HepG2 (cell line): ENCODE measurements around the gene ATP9A. TPM values are rescaled to one million over a fixed set of nuclear protein-coding genes. Genes with fewer than 3 reads are reported as not detected.

Experiments used
- ATAC-seq: fragments of 200-7000 bp; cut with Tn5 transposase; 3 replicates; pipeline ENCODE4 v1.9.1; 2020; ENCODE audit warnings: mild to moderate bottlenecking, moderate library complexity
- BruUV-seq: library from RNA; stranded (reverse); fragments of 400-500 nt; replicated peaks from 2 replicates; lab custom pipeline; 2021; lab: Mats Ljungman, UMichigan
- CTCF ChIA-PET: fragments of 300-600 bp; formaldehyde crosslinking; extraction: SDS; loops from one replicate; lab custom pipeline; 2021; ENCODE audit warnings: low total read pairs, inconsistent platforms, low intra/inter-chr PET ratio; lab: Yijun Ruan, JAX
- POLR2A ChIA-PET: fragments of 350-600 bp; sonication (Branson Sonifier 250); formaldehyde crosslinking; loops from one replicate; lab custom pipeline; 2020; ENCODE audit warnings: antibody characterized with exemption, inconsistent platforms; lab: Yijun Ruan, JAX
- DNase-seq: peaks from one replicate; pipeline ENCODE4 v3.0.0-alpha.2; 2015; ENCODE audit warnings: low spot score
- FAIRE-seq: peaks from 3 replicates; lab custom pipeline; 2011; peaks lifted over from hg19 to GRCh38; lab: Jason Lieb, UNC
- H2AFZ ChIP-seq: one replicate; pipeline ENCODE4 v1.6.1; 2011; ENCODE audit warnings: low read length, inconsistent platforms
- H3K27ac ChIP-seq: fragments of 300-600 bp; 3 replicates; pipeline ENCODE4 v1.8.0; 2011; ENCODE audit warnings: mixed run types, mild to moderate bottlenecking, mixed read lengths, low read length, inconsistent platforms; ENCODE audit not compliant: insufficient read depth; ENCODE audit errors: extremely low read length
- H3K27me3 ChIP-seq, 2 experiments: fragments of 200-600 bp in 1 of 2; 2 replicates in 1 of 2; 3 replicates in 1 of 2; pipeline versions ENCODE4 v1.6.0 to v1.8.0; 2011; ENCODE audit warnings: low read length in 2 of 2, mild to moderate bottlenecking in 2 of 2, moderate library complexity in 2 of 2, inconsistent platforms in 1 of 2; ENCODE audit not compliant: insufficient read depth in 2 of 2, control insufficient read depth in 1 of 2
- H3K36me3 ChIP-seq, 2 experiments: fragments of 200-600 bp in 1 of 2; replicated peaks in 1 of 2; 2 replicates in 1 of 2; 3 replicates in 1 of 2; pipeline versions ENCODE4 v1.5.1 to v1.8.0; 2011; ENCODE audit warnings: low read length in 2 of 2, inconsistent platforms in 1 of 2; ENCODE audit not compliant: insufficient read depth in 2 of 2, control insufficient read depth in 1 of 2
- H3K4me1 ChIP-seq: 2 replicates; pipeline ENCODE4 v1.5.1; 2012; ENCODE audit warnings: low read length, inconsistent platforms; ENCODE audit not compliant: insufficient read depth
- H3K4me2 ChIP-seq: 2 replicates; pipeline ENCODE4 v1.6.0; 2011; ENCODE audit warnings: low read depth, low read length, inconsistent platforms
- H3K4me3 ChIP-seq, 3 experiments: fragments of 200-600 bp in 1 of 3; sonication (generic), shearing (Covaris generic) in 1 of 3; replicated peaks in 1 of 3; 2 replicates each; pipeline ENCODE4 v1.5.1; 2011 to 2016; ENCODE audit warnings: low read length in 3 of 3, inconsistent platforms in 2 of 3, low read depth in 2 of 3, mild to moderate bottlenecking in 2 of 3, control low read depth in 1 of 3, mixed read lengths in 1 of 3; ENCODE audit not compliant: insufficient read depth in 1 of 3
- H3K79me2 ChIP-seq: one replicate; pipeline ENCODE4 v1.6.1; 2011; ENCODE audit warnings: low read length, inconsistent platforms; ENCODE audit not compliant: insufficient read depth
- H3K9ac ChIP-seq: 2 replicates; pipeline ENCODE4 v1.6.0; 2011; ENCODE audit warnings: mild to moderate bottlenecking, low read depth, low read length, inconsistent platforms; ENCODE audit not compliant: insufficient read depth
- H3K9me3 ChIP-seq: 2 replicates; pipeline ENCODE4 v1.5.1; 2012; ENCODE audit warnings: mild to moderate bottlenecking, low read length
- H4K20me1 ChIP-seq: 2 replicates; pipeline ENCODE4 v1.6.0; 2011; ENCODE audit warnings: inconsistent platforms, mild to moderate bottlenecking, low read length, moderate library complexity; ENCODE audit not compliant: insufficient read depth
- ATF5 ChIP-seq: sonication (generic); formaldehyde crosslinking; IDR thresholded peaks from 2 replicates; pipeline ENCODE4 v1.4.0; 2020; ENCODE audit warnings: mild to moderate bottlenecking, low read depth, missing genetic modification reagents
- CENPX ChIP-seq: sonication (generic); formaldehyde crosslinking; IDR thresholded peaks from 2 replicates; pipeline ENCODE4 v1.9.0; 2021; ENCODE audit warnings: mild to moderate bottlenecking, missing genetic modification reagents, moderate library complexity
- PATZ1 ChIP-seq: sonication (generic); formaldehyde crosslinking; IDR thresholded peaks from 2 replicates; pipeline ENCODE4 v1.4.0; 2020; ENCODE audit warnings: missing genetic modification reagents
- U2AF2 ChIP-seq: fragments of 200-400 bp; formaldehyde crosslinking; IDR thresholded peaks from 2 replicates; pipeline ENCODE4 v1.6.1; 2017; ENCODE audit warnings: low read depth, mild to moderate bottlenecking, low read length
- UBTF ChIP-seq: sonication (generic); formaldehyde crosslinking; IDR thresholded peaks from 2 replicates; pipeline ENCODE4 v1.4.0; 2020; ENCODE audit warnings: mild to moderate bottlenecking, missing genetic modification reagents
- ZKSCAN5 ChIP-seq: sonication (generic); formaldehyde crosslinking; IDR thresholded peaks from 2 replicates; pipeline ENCODE4 v1.5.1; 2020; ENCODE audit warnings: mild to moderate bottlenecking, missing genetic modification reagents
- ZNF10 ChIP-seq: sonication (generic); formaldehyde crosslinking; IDR thresholded peaks from 2 replicates; pipeline ENCODE4 v1.4.0; 2020; ENCODE audit warnings: mild to moderate bottlenecking, low read depth, missing genetic modification reagents, borderline replicate concordance
- ZNF281 ChIP-seq: sonication (generic); formaldehyde crosslinking; IDR thresholded peaks from 2 replicates; pipeline ENCODE4 v1.4.0; 2020; ENCODE audit warnings: missing genetic modification reagents, borderline replicate concordance
- WGBS: methylation state at CpG from one replicate; pipeline ENCODE4 v1.1.6; 2017; ENCODE audit warnings: low lambda C conversion rate; 5-methylcytosine and 5-hydroxymethylcytosine counted together
- in situ Hi-C: cut with HindIII; loops from 2 replicates; pipeline ENCODE4 v1.10.0; 2017; ENCODE audit warnings: low pct_unique_long_range_greater_than_20kb; ENCODE audit not compliant: extremely low pct_ligation_motif_present
- intact Hi-C: fragments of 100-400 bp; cut with micrococcal nuclease; formaldehyde crosslinking; loops from one replicate; pipeline ENCODE4 v1.10.0; 2022; ENCODE audit not compliant: unreplicated experiment
- polyA plus RNA-seq, 8 experiments: library from polyadenylated mRNA; depleted of rRNA in 3 of 8; stranded (reverse) in 7 of 8; unstranded in 1 of 8; fragments of >200 nt; fragmentation: Illumina TruSeq in 4 of 8; extraction: Trizol in 4 of 8; gene quantifications; 2 replicates each; pipeline versions ENCODE4 v1.2.1 to v1.2.3, GENCODE V29; 2011 to 2016; ENCODE audit warnings: low read depth in 4 of 8, missing spikeins in 1 of 8, mixed read lengths in 1 of 8; ENCODE audit not compliant: insufficient read depth in 1 of 8
- total RNA-seq, 5 experiments: library from RNA; depleted of rRNA; stranded (reverse); fragments of >200 nt; fragmentation: Illumina TruSeq; extraction: Trizol; gene quantifications; 2 replicates each; pipeline ENCODE4 v1.2.3, GENCODE V29; 2016; ENCODE audit warnings: low read depth in 1 of 5

The ATP9A gene
- total and polyA plus RNA-seq, 2 of the 13 experiments (the other 11 are each of a cell fraction or from before 2014, with no cell fraction given) = 11.8 to 18.5 TPM

GRCh38 chr20:51547951-51548350 lies 220.2 kb downstream of the ATP9A start:
- no peak overlapping the region for H3K9ac ChIP-seq
- H3K4me3 ChIP-seq = no peak overlapping the region
- TF ChIP-seq ZNF281 (CRISPR knock-in tag) = no peak
- no peak for TF ChIP-seq UBTF (CRISPR knock-in tag)
- no peak for TF ChIP-seq PATZ1
- no peak for TF ChIP-seq ZKSCAN5 (CRISPR knock-in tag)
- TF ChIP-seq U2AF2 = no peak
- TF ChIP-seq ATF5 = no peak
- no peak for TF ChIP-seq CENPX (CRISPR knock-in tag)
- no peak for TF ChIP-seq ZNF10 (CRISPR knock-in tag)
- TF ChIP-seq, all 625 proteins: peak for 0
- FAIRE-seq = no peak
- no peak overlapping the region for H2AFZ ChIP-seq
- H3K36me3 ChIP-seq = no peaks in the 10 kb centered on the region
- no peaks in the 10 kb centered on the region for H3K9me3 ChIP-seq
- ATAC-seq = no peak
- DNase-seq = no peak
- H3K4me2 ChIP-seq = no peak overlapping the region
- no peak overlapping the region for H3K27ac ChIP-seq
- POLR2A ChIA-PET = no interaction called here
- 42% methylated on average over 7 of the region's 7 CpGs for WGBS
- H3K79me2 ChIP-seq = no peaks in the 10 kb centered on the region
- H3K27me3 ChIP-seq = peaks cover 5 to 35% of the 10 kb centered on the region in 2 experiments; a peak in 4 of 5 replicates
- intact Hi-C loops (loop anchor here (10.0 kb wide), 1 partner anchor 563 kb away; no protein-coding TSS in a partner anchor), in situ Hi-C loops (no loop called here)
- no peaks in the 10 kb centered on the region for H4K20me1 ChIP-seq
- H3K4me1 ChIP-seq = peaks cover 7% of the 10 kb centered on the region
- no TSS peak for BruUV-seq
- CTCF ChIA-PET = no interaction called here
